Stomach smooth muscle (tissue), 2 donors: Measurements from ENCODE around the gene C16orf54.
"Not testable (repeated sequence)": the region's sequence is repeated elsewhere in the genome, so short reads cannot be mapped to it uniquely, and the experiment has no call there.

Experiments
- H3K27ac ChIP-seq: one replicate; pipeline ENCODE4 v1.7.0; 2013; ENCODE audit warnings: mild to moderate bottlenecking, low read length, inconsistent platforms
- H3K27me3 ChIP-seq, 2 donors: one replicate each; pipeline ENCODE4 v1.7.0; 2013; ENCODE audit warnings: low read length in 2 of 2; ENCODE audit not compliant: insufficient read depth in 2 of 2, control insufficient read depth in 1 of 2
- H3K36me3 ChIP-seq, 2 donors: one replicate each; pipeline ENCODE4 v1.7.0; 2013; ENCODE audit warnings: low read length in 2 of 2; ENCODE audit not compliant: control insufficient read depth in 2 of 2, insufficient read depth in 2 of 2
- H3K4me1 ChIP-seq: one replicate; pipeline ENCODE4 v1.7.0; 2013; ENCODE audit warnings: low read length; ENCODE audit not compliant: control insufficient read depth, insufficient read depth
- H3K4me3 ChIP-seq, 2 donors: one replicate each; pipeline ENCODE4 v1.7.0; 2013; ENCODE audit warnings: low read length in 2 of 2
- H3K9ac ChIP-seq, 2 donors: one replicate each; pipeline ENCODE4 v1.7.0; 2013; ENCODE audit warnings: low read length in 2 of 2, mild to moderate bottlenecking in 1 of 2
- H3K9me3 ChIP-seq, 2 donors: one replicate each; pipeline ENCODE4 v1.7.0; 2013; ENCODE audit warnings: low read length in 2 of 2; ENCODE audit not compliant: control insufficient read depth in 2 of 2
- donor health status: healthy.
- donor health status: Pancreatic carcinoma.

Gene C16orf54

GRCh38 chr16:29766571-29766970 is 20.8 kb upstream of the C16orf54 start:
- Histone ChIP-seq H3K4me1 (no peaks in the 10 kb centered on the region), H3K27ac (no peak overlapping the region), H3K4me3 (no peak overlapping the region), H3K36me3 (no peaks in the 10 kb centered on the region), H3K9me3 (no peaks in the 10 kb centered on the region), H3K27me3 (peaks cover 0 to 2% of the 10 kb centered on the region in 2 donors), H3K9ac (no peak overlapping the region)

GRCh38 chr16:29765167-29766032 is 19.6 kb upstream of the C16orf54 start:
- Histone ChIP-seq H3K27ac (no peak overlapping the region), H3K27me3 (peaks cover 0 to 5% of the 10 kb centered on the region in 2 donors), H3K4me1 (no peaks in the 10 kb centered on the region), H3K4me3 (no peak overlapping the region), H3K36me3 (no peaks in the 10 kb centered on the region), H3K9ac (no peak overlapping the region), H3K9me3 (no peaks in the 10 kb centered on the region)

GRCh38 chr16:29763326-29763725 is 17.5 kb upstream of the C16orf54 start:
- Histone ChIP-seq H3K9me3 (no peaks in the 10 kb centered on the region), H3K9ac (no peak overlapping the region), H3K4me1 (no peaks in the 10 kb centered on the region), H3K36me3 (no peaks in the 10 kb centered on the region), H3K4me3 (no peak overlapping the region), H3K27ac (no peak overlapping the region), H3K27me3 (peaks cover 0 to 6% of the 10 kb centered on the region in 2 donors)

DNA sequence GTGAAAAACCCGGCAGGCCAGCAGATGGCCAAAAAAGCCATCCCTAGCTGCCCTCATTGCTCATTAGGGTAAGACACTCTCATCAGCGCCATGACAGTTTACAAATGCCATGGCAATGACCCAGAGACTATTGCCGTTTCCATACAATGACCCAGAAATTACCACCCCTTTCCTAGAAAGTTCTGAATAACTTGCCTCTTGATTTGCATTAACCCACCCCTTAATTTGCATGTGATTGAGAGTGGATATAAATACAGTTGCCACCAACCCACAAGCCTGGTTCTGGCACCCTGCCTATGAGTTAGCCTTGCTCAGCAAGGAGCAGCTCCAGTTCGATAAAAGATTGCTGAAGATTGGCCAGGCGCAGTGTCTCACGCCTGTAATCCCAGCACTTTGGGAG is 16.1 kb upstream of the C16orf54 start:
- H3K4me3 ChIP-seq, result no peak overlapping the region
- H3K36me3 ChIP-seq, result no peaks in the 10 kb centered on the region
- no peak overlapping the region for H3K27ac ChIP-seq
- H3K9ac ChIP-seq, result no peak overlapping the region
- peaks cover 0 to 6% of the 10 kb centered on the region in 2 donors for H3K27me3 ChIP-seq
- no peaks in the 10 kb centered on the region for H3K4me1 ChIP-seq
- H3K9me3 ChIP-seq, result no peaks in the 10 kb centered on the region

DNA sequence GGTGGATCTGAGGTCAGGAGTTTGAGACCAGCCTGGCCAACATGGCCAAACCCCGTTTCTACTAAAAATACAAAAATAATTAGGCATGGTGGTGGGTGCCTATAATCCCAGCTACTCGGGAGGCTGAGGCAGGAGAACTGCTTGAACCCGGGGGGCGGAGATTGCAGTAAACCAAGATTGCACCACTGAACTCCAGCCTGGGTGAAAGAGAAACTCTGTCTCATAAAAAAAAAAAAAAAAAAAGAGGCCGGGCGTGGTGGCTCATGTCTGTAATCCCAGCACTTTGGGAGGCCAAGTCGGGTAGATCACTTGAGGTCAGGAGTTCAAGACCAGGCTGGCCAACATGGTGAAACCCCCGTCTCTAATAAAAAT is 15.5 kb upstream of the C16orf54 start:
- H3K36me3 ChIP-seq, H3K9ac ChIP-seq, H3K4me1 ChIP-seq: not testable (repeated sequence)

DNA sequence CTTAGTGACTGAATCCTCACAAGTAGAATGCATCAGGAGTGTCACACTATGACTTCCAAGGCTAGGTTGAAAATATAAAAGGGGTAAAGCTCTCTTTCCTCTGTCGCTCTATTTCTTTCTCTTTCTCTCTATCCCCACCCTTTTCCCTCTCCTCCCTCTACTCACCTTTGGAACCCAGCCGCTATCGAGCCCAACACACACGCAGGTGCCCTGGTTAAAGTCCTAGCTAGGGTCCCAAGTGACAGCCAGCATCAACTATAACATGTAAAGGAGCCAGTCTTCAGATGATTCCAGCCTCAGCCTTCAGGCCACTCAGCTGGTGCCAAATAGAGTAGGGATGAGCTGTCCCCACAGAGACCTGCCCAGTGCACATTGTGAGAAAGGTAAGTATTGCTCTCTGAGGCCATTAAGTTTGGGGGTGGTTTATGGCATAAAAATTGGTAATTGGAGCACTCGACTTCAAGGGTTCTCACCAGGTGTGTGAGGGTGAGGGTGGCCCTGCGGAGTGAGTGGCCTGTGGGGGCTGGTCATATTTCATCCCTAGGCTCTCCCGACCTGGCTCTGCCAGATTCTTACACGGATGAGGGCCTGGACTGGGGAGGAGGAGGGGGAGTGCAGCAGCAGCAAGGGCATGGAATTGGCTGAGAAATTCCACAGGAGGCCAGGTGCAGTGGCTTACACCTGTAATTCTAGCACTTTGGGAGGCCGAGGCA is 14.9 kb upstream of the C16orf54 start:
- H3K36me3 ChIP-seq, result no peaks in the 10 kb centered on the region
- no peak overlapping the region for H3K9ac ChIP-seq
- H3K27ac ChIP-seq, result no peak overlapping the region
- H3K9me3 ChIP-seq, result no peaks in the 10 kb centered on the region
- H3K4me1 ChIP-seq, result no peaks in the 10 kb centered on the region
- H3K4me3 ChIP-seq, result no peak overlapping the region
- peaks cover 0 to 6% of the 10 kb centered on the region in 2 donors for H3K27me3 ChIP-seq

More for the DNA sequence above, 15.5 kb upstream of the C16orf54 start:
- not testable (repeated sequence) for H3K4me3 ChIP-seq, H3K9me3 ChIP-seq, H3K27ac ChIP-seq, H3K27me3 ChIP-seq

DNA sequence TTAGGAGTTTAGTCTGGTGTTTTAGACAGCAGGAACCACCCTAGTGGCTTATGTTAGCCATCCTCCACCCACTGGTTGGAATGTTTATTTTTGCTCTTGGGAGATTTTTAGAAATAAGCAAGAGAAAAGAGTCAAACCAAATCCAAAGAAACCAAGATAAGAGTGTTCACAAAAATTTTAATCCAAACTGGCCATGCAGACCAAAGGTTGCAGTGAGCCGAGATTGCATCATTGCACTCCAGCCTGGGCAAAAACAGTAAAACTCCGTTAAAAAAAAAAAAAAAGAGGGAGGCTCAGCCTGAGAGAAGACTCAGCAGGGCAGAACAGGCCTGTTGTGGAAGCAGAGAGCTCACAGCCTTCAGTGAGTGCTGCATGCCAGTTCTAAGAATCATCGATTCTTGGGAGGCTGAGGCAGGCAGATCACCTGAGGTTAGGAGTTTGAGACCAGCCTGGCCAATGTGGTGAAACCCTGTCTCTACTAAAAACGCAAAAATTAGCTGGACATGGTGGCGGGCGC is 12.2 kb upstream of the C16orf54 start:
- H3K4me1 ChIP-seq, result no peaks in the 10 kb centered on the region
- H3K4me3 ChIP-seq, result no peak overlapping the region
- H3K27ac ChIP-seq, result no peak overlapping the region
- H3K27me3 ChIP-seq, result peaks cover 0 to 4% of the 10 kb centered on the region in 2 donors
- no peak overlapping the region for H3K9ac ChIP-seq
- H3K36me3 ChIP-seq, result no peaks in the 10 kb centered on the region
- H3K9me3 ChIP-seq, result no peaks in the 10 kb centered on the region

- not testable (repeated sequence) for H3K4me3 ChIP-seq, H3K27ac ChIP-seq, H3K4me1 ChIP-seq, H3K36me3 ChIP-seq, H3K27me3 ChIP-seq, H3K9me3 ChIP-seq, H3K9ac ChIP-seq
Observed at GRCh38 chr16:29757086-29757485, 11.3 kb upstream of the C16orf54 start.

DNA sequence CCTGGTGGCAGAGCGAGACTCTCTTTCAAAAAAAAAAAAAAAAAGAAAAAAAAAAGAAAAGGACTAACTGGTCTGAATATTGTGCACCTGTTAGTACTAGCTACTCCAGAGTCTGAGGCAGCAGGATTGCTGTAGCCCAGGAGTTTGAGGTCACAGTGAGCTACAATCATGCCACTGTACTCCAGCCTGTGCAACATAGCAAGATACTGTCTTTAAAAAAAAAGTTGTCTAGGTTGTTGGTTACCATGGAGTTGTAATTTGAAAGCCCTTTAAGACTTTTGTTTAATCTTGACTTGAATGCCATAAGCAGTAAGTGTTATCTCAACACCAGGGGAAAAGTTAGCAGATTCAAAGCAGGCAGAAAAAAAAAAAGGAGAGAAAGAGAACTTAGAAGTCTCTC is 10.9 kb upstream of the C16orf54 start:
- no peak overlapping the region for H3K9ac ChIP-seq
- no peak overlapping the region for H3K27ac ChIP-seq
- no peaks in the 10 kb centered on the region for H3K9me3 ChIP-seq
- no peaks in the 10 kb centered on the region for H3K4me1 ChIP-seq
- H3K4me3 ChIP-seq, result no peak overlapping the region
- H3K36me3 ChIP-seq, result no peaks in the 10 kb centered on the region
- H3K27me3 ChIP-seq, result peaks cover 0 to 4% of the 10 kb centered on the region in 2 donors

DNA sequence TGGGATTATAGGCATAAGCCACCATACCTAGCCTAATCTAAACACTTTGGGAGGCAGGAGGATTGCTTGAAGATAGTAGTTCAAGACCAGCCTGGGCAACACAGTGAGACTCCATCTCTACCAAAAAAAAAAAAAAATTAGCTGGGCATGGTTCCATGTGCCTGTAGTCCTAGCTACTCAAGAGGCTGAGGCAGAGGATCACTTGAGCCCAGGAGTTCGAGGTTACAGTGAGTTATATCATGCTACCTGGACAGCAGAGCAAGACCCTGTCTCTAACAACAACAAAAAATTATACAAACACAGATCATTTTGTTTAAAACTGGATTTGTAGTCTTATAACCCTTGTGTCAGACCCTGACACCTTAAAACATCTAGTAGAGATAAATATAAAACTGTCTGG is 7.7 kb upstream of the C16orf54 start:
- Histone ChIP-seq H3K4me1 (no peaks in the 10 kb centered on the region), H3K27me3 (no peaks in the 10 kb centered on the region), H3K36me3 (no peaks in the 10 kb centered on the region), H3K9me3 (no peaks in the 10 kb centered on the region), H3K27ac (no peak overlapping the region), H3K4me3 (no peak overlapping the region), H3K9ac (no peak overlapping the region)

DNA sequence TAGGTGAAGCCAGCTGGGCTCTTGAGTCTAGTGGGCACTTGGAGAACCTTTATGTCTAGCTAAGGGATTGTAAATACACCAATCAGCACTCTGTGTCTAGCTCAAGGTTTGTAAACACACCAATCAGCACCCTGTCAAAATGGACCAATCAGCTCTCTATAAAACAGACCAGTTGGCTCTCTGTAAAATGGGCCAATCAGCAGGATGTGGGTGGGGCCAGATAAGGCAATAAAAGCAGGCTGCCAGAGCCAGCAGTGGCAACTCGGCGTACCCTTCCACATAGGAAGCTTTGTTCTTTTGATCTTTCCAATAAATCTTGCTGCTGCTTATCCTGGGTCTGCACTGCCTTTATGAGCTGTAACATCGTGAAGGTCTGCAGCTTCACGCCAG is 3.0 kb upstream of the C16orf54 start:
- H3K9me3 ChIP-seq, H3K4me3 ChIP-seq, H3K36me3 ChIP-seq, H3K9ac ChIP-seq, H3K27me3 ChIP-seq, H3K27ac ChIP-seq, H3K4me1 ChIP-seq: not testable (repeated sequence)
